ENCODE data around the gene KRTAP10-12.
"Not testable (repeated sequence)": the region's sequence is repeated elsewhere in the genome, so short reads cannot be mapped to it uniquely, and the experiment has no call there.

KRTAP10-12 gene

GRCh38 chr21:44697172-44697810 is at the start of gene KRTAP10-12:
KRTAP10-12 (plus strand) TSS chr21:44697172; CDS start chr21:44697202, 30 bp downstream.
- not testable (repeated sequence) for DNase-seq

GRCh38 chr21:44647222-44647552 is 49.8 kb upstream of the KRTAP10-12 start:
- peak; percentile 74 for DNase-seq

GRCh38 chr21:44648557-44649311 is 48.2 kb upstream of the KRTAP10-12 start:
- DNase-seq: no peak

GRCh38 chr21:44649521-44650100 is 47.4 kb upstream of the KRTAP10-12 start:
- DNase-seq: no peak

- no peak for DNase-seq
These were observed 46.6 kb upstream of the KRTAP10-12 start for GRCh38 chr21:44650265-44650972.

GRCh38 chr21:44650973-44651675 is 45.8 kb upstream of the KRTAP10-12 start:
- DNase-seq: no peak

GRCh38 chr21:44653123-44653522 is 43.8 kb upstream of the KRTAP10-12 start:
- no peak for DNase-seq

- DNase-seq: peak; percentile 46
These were observed 43.1 kb upstream of the KRTAP10-12 start for GRCh38 chr21:44653656-44654575.

GRCh38 chr21:44654576-44655175 is 42.3 kb upstream of the KRTAP10-12 start, which contains the start of gene KRTAP12-4:
KRTAP12-4 (minus strand) TSS chr21:44654659; CDS start chr21:44654614, 45 bp downstream.
- DNase-seq: no peak

GRCh38 chr21:44656868-44657267 is 40.1 kb upstream of the KRTAP10-12 start:
- no peak for DNase-seq

- no peak for DNase-seq
These were observed 39.1 kb upstream of the KRTAP10-12 start, which contains the start of gene KRTAP12-3 for GRCh38 chr21:44657635-44658540. KRTAP12-3 (plus strand) TSS chr21:44657932; CDS start chr21:44657980, 48 bp downstream.

- DNase-seq: no peak
These were observed 38.4 kb upstream of the KRTAP10-12 start for GRCh38 chr21:44658541-44658910.

- no peak for DNase-seq
These were observed 37.9 kb upstream of the KRTAP10-12 start for GRCh38 chr21:44658913-44659595.

- DNase-seq: not testable (repeated sequence)
These were observed 35.4 kb upstream of the KRTAP10-12 start for GRCh38 chr21:44661567-44661966.

- no peak for DNase-seq
These were observed 32.3 kb upstream of the KRTAP10-12 start for GRCh38 chr21:44664691-44665090.

- DNase-seq: peak; percentile 69
These were observed 30.3 kb upstream of the KRTAP10-12 start, which contains the start of gene KRTAP12-2 for GRCh38 chr21:44666401-44667320. KRTAP12-2 (minus strand) TSS chr21:44666927; CDS start chr21:44666886, 41 bp downstream.

- DNase-seq: no peak
These were observed 29.4 kb upstream of the KRTAP10-12 start for GRCh38 chr21:44667612-44668011.
